Osteoblast (primary cell): Measurements from ENCODE around the gene ZNF618. TPM values are rescaled to one million over a fixed set of nuclear protein-coding genes. Genes with fewer than 3 reads are reported as not detected.

ENCODE experiments used
- DNase-seq: peaks from one replicate; pipeline ENCODE4 v3.0.0; 2011; ENCODE audit warnings: low spot score, mixed read lengths; ENCODE audit not compliant: insufficient read length; ENCODE audit errors: missing footprints
- H2AFZ ChIP-seq: 2 replicates; pipeline ENCODE4 v1.6.0; 2011; ENCODE audit warnings: mild to moderate bottlenecking, low read length
- H3K27ac ChIP-seq: 2 replicates; pipeline ENCODE4 v1.5.1; 2011; ENCODE audit warnings: mild to moderate bottlenecking, low read depth, low read length, moderate library complexity
- H3K27me3 ChIP-seq: 2 replicates; pipeline ENCODE4 v1.6.0; 2012; ENCODE audit warnings: mild to moderate bottlenecking, control low read depth, inconsistent platforms, low read length, moderate library complexity; ENCODE audit not compliant: insufficient read depth
- H3K36me3 ChIP-seq: 2 replicates; pipeline ENCODE4 v1.5.1; 2011; ENCODE audit warnings: mild to moderate bottlenecking, low read length, control low read depth, moderate library complexity; ENCODE audit not compliant: insufficient read depth
- H3K4me1 ChIP-seq: 2 replicates; pipeline ENCODE4 v1.5.1; 2011; ENCODE audit warnings: mild to moderate bottlenecking, low read length, control low read depth, moderate library complexity; ENCODE audit not compliant: insufficient read depth
- H3K4me2 ChIP-seq: 2 replicates; pipeline ENCODE4 v1.6.0; 2011; ENCODE audit warnings: mild to moderate bottlenecking, low read length; ENCODE audit not compliant: insufficient read depth
- H3K4me3 ChIP-seq: fragments of 200-600 bp; sonication (generic); 3 replicates; pipeline ENCODE4 v1.5.1; 2012; ENCODE audit warnings: mild to moderate bottlenecking, low read length, inconsistent platforms; ENCODE audit not compliant: insufficient read depth
- H3K79me2 ChIP-seq: 2 replicates; pipeline ENCODE4 v1.6.0; 2012; ENCODE audit warnings: mild to moderate bottlenecking, low read length, control low read depth, inconsistent platforms; ENCODE audit not compliant: insufficient read depth
- H3K9me3 ChIP-seq: 2 replicates; pipeline ENCODE4 v1.5.1; 2011; ENCODE audit warnings: low read depth, low read length, control low read depth
- H4K20me1 ChIP-seq: 2 replicates; pipeline ENCODE4 v1.6.0; 2012; ENCODE audit warnings: mild to moderate bottlenecking, low read length, control low read depth; ENCODE audit not compliant: insufficient read depth
- CTCF ChIP-seq: IDR thresholded peaks from 2 replicates; pipeline ENCODE4 v1.5.1; 2011; ENCODE audit warnings: mild to moderate bottlenecking, low read depth, low read length, moderate library complexity; ENCODE audit errors: extremely low read depth
- total RNA-seq: library from RNA; depleted of rRNA; stranded (reverse); fragments of >200 nt; gene quantifications from 2 replicates; pipeline ENCODE4 v1.2.3, GENCODE V29; 2012

Gene ZNF618
- total RNA-seq, 1 donor = 10.1 TPM

- no peaks in the 10 kb centered on the region for H3K4me1 ChIP-seq
- H3K9me3 ChIP-seq = no peaks in the 10 kb centered on the region
- no peak overlapping the region for H3K4me2 ChIP-seq
- H3K36me3 ChIP-seq = no peaks in the 10 kb centered on the region
- H3K4me3 ChIP-seq = no peak overlapping the region
- H3K27ac ChIP-seq = no peak overlapping the region
- H3K27me3 ChIP-seq = no peaks in the 10 kb centered on the region
- H4K20me1 ChIP-seq = peaks cover 65% of the 10 kb centered on the region
- no peak overlapping the region for H2AFZ ChIP-seq
- no peak for TF ChIP-seq CTCF
- peaks cover 92% of the 10 kb centered on the region for H3K79me2 ChIP-seq
- peak; percentile 45 for DNase-seq
Observed at GRCh38 chr9:113911850-113912557, 35.9 kb downstream of the ZNF618 start.

GRCh38 chr9:113912816-113913215 lies 36.7 kb downstream of the ZNF618 start:
- H3K4me2 ChIP-seq = no peak overlapping the region
- no peak overlapping the region for H3K27ac ChIP-seq
- no peak for TF ChIP-seq CTCF
- H3K36me3 ChIP-seq = no peaks in the 10 kb centered on the region
- no peaks in the 10 kb centered on the region for H3K27me3 ChIP-seq
- H3K4me3 ChIP-seq = no peak overlapping the region
- DNase-seq = peak; percentile 25
- H3K4me1 ChIP-seq = no peaks in the 10 kb centered on the region
- peaks cover 84% of the 10 kb centered on the region for H3K79me2 ChIP-seq
- H3K9me3 ChIP-seq = no peaks in the 10 kb centered on the region
- peaks cover 61% of the 10 kb centered on the region for H4K20me1 ChIP-seq
- H2AFZ ChIP-seq = no peak overlapping the region

DNA sequence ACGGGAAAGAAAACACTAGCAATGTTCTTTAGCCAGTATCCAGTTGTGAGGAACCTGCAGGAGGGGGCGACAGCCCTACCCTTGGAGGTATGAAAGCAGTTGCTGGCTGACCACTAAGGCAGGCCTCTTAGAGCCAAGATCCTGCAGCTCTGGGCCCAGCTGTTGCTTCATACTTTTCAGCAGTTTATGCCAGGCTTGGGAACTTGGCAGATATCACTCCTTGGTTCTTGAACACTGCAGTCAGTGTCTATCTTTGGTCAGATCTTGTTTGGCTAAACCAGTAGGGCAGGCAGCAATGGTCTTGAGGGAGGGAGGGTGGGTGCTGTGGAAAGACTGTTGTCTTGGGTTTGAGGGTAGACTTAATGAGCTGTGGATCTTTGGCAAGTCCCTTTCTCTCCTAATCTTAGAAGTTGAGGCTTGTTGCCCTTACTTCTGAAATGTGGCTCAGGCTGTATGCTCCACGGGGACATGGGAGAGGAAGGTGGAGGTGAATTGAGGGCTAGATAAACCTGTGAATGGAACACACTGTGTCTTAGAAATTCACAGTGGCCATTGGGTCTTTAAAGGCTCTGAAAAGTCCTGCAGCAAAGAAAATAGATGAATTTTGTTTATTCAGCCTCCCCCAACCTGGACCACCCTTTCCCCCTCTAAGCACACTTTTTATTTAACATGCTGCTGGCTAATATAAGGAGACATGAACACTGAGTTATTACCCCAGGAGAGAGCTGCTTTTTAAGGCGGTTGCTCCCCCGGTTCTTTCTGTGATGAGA lies 37.5 kb downstream of the ZNF618 start:
- H3K36me3 ChIP-seq = no peaks in the 10 kb centered on the region
- H3K79me2 ChIP-seq = peaks cover 86% of the 10 kb centered on the region
- no peak overlapping the region for H3K4me3 ChIP-seq
- peaks cover 63% of the 10 kb centered on the region for H4K20me1 ChIP-seq
- H3K4me2 ChIP-seq = no peak overlapping the region
- H3K27ac ChIP-seq = no peak overlapping the region
- no peaks in the 10 kb centered on the region for H3K4me1 ChIP-seq
- no peaks in the 10 kb centered on the region for H3K9me3 ChIP-seq
- H2AFZ ChIP-seq = no peak overlapping the region
- peak; percentile 55 for DNase-seq
- TF ChIP-seq CTCF = no peak
- no peaks in the 10 kb centered on the region for H3K27me3 ChIP-seq

- no peaks in the 10 kb centered on the region for H3K4me1 ChIP-seq
- no peak overlapping the region for H2AFZ ChIP-seq
- no peak for TF ChIP-seq CTCF
- peaks cover 56% of the 10 kb centered on the region for H4K20me1 ChIP-seq
- DNase-seq = no peak
- H3K4me2 ChIP-seq = no peak overlapping the region
- no peak overlapping the region for H3K27ac ChIP-seq
- no peaks in the 10 kb centered on the region for H3K9me3 ChIP-seq
- H3K4me3 ChIP-seq = no peak overlapping the region
- peaks cover 86% of the 10 kb centered on the region for H3K79me2 ChIP-seq
- no peaks in the 10 kb centered on the region for H3K36me3 ChIP-seq
- no peaks in the 10 kb centered on the region for H3K27me3 ChIP-seq
Observed at GRCh38 chr9:113914517-113914916, 38.4 kb downstream of the ZNF618 start.
